Activated gamma-delta T cell treated with anti-CD3 and anti-CD28 coated beads, Interleukin-2, amount 50 U/mL, for 16 hours (primary cell): ENCODE results near the gene HAL.
"Not testable (repeated sequence)": the region's sequence is repeated elsewhere in the genome, so short reads cannot be mapped to it uniquely, and the experiment has no call there.

Source experiments
- DNase-seq: peaks from one replicate; pipeline ENCODE4 v3.0.0-alpha.2; 2020; ENCODE audit warnings: low read depth

HAL gene

DNA sequence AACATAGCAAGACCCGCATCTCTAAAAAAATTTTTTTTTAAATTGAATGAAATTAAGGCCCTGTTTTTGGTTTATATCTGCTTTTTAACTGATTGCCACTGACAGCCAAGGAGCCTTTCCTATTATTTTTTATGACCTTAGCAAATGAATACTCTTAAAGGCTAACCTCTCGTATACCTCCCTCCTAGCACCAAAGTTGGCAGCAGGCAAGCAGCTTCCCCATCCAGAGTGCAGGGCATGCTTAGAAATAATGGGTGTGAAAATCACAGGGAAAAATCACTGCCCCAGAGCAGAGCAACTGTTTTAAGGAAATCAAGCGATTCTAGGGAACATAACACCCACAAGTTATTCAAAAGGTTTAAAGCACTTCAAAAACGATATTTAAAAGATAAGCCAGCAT lies 20.7 kb downstream of the HAL start:
- DNase-seq: no peak

DNA sequence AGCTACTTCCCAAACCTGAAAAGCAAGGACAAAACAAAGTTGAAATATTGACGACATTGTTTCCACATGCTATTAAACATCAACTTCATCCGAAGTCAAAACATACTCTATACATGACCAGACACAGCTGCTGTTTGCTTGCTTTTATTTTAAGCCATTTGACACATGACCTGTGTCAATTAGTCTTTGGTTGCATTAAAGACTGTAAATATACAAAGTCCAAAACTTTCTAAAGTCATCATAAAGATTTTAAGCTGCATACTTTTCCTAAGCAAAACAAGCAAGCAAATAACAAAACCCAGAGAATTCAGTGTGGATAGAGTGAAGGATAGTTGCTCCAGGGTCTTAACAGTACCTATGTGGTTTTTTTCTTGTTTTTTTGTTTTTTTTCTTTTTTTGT lies 21.8 kb downstream of the HAL start:
- DNase-seq: no peak

DNA sequence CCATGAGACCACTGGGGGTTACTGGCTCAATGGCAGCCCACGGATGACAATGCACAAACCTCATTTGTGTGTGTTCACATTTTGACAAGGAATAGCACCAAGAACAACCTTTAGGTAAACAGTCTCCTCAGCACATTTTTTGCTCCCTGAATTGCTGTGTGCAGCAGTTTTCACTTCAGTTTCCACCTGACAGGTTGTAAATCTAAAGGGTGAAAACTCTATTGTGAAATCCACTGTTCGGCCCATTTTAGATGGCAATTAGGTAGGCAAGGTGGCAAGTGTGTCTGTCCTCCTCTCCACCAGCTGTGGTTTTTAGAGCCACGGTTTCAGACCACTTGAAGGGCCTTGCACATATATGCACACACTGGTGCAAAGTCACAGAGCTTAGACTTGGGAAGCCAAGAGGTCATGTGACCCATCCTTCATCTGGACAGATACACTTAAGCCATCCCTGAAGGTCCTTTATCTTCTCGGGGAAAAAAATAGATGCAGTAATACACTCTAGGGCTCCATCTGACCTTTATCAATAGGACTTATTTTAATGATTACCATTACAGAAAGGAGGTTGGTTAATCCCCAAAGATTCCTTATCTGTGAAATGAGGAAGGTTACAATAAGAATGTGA lies 23.2 kb downstream of the HAL start:
- no peak for DNase-seq

DNA sequence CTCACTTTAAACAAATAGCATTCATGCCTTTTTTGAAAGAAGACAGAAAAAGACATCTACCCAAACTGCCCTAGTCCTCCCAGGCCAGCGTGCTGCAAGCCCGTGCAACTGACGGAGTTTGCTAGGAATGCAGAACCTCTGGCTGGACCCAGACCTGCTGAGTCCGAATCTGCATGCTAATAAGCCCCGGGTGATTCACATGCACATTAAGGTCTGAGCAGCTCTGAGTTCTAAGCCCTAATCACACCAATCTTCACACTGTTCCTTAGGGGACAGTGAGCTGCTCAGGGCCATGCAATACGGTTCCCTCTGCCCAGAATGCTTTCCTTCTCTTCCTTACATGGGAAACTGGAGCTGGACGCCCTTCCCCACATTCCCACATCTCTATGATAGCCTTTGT lies 25.2 kb downstream of the HAL start:
- DNase-seq: no peak

- not testable (repeated sequence) for DNase-seq
Observed at GRCh38 chr12:95969116-95969515, 27.0 kb downstream of the HAL start.

GRCh38 chr12:95967301-95967700 lies 28.8 kb downstream of the HAL start:
- DNase-seq: no peak

DNA sequence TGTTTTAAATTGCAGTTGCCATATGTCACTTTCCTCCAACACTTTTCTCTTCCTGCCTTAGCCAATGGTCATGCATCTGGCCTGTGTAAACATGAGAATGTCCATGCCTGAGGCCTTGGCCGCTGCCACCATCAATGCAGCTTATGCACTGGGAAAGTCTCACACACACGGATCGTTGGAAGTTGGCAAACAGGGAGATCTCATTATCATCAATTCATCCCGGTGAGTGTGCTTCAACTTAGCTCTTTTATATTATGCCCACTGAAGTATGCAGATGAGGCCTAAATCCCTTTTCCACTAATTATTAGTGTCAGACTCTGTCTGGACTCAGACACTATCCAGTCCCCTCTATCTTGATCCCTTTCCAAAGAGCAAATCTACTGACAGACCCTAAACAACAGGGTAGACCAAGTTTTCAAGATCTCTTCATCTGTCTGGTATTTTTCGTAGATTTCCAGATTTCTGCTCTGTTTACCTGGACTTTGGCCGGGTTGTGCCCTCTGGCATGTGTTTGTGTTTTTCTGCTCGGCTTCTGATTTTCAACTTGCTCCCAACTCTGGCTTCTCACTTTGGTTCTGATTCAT lies 29.8 kb downstream of the HAL start:
- no peak for DNase-seq

- no peak for DNase-seq
Observed at GRCh38 chr12:95963096-95963495, 33.0 kb downstream of the HAL start.

DNA sequence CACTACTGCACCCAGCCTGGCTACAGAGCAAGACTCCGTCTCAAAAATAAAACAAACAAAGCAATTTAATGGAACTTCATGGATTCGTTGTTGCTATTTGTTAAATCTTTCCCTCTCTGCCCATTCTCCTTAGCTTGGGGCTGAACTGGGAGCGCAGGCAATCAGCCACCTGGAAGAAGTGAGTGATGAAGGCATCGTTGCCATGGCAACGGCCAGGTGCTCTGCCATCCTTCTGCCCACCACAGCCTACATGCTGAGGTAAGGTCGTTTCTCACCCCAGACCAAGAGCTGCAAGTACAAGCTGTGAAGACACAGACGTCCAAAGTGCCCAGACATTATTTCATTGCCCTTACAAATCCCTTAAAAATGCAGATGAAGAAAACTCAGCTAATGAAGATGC lies 33.9 kb downstream of the HAL start:
- no peak for DNase-seq

DNA sequence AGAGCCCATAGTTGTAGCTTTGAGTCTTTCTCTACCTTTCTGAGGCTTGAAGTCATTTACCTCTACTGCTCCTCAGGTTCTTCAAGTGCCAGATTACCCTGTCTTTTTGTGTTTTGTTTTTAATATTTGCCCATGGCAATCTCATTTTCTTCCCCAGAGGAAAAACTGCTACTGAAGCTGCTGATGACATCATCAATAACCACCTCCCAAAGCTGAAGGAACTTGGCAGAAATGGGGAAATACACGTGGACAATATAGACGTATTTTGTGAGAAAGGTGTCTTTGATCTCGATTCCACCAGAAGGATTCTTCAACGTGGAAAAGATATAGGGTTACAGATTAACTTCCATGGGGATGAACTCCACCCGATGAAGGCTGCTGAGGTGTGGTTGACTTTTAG lies 35.9 kb downstream of the HAL start:
- DNase-seq: no peak

GRCh38 chr12:95959107-95959506 lies 37.0 kb downstream of the HAL start:
- DNase-seq: no peak

GRCh38 chr12:95956557-95957145 lies 39.5 kb downstream of the HAL start:
- DNase-seq: no peak

DNA sequence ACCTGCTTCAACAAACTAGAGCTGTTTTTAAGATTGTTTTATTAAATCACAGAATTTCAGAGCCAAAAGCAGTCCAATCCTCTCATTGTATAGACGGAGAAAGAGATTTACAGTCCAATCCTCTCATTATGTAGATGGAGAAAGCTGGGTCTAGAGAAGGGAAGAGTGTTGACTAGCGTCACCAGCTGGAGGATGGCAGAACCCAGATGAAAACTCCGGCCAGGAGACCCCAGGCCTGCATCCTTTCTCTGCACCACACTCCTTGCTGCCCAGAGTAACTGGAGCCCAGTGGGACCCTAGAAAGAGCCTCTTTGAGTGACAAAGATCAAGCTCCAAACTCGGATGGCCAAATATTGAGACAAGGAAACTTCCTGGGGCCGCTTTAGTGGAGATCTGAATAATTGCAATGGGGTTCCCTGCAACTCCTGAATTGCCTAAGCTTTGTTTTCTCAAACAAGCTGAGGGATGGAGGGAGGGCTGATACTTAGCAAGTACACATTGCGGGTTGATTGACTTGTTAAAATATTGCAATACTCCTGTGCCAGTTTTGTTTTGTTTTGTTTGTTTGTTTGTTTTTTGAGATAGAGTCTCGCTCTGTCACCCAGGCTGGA lies 40.5 kb downstream of the HAL start:
- no peak for DNase-seq

GRCh38 chr12:95953000-95953399 lies 43.1 kb downstream of the HAL start:
- DNase-seq: no peak

- no peak for DNase-seq
Observed at GRCh38 chr12:95951515-95951914, 44.6 kb downstream of the HAL start.

DNA sequence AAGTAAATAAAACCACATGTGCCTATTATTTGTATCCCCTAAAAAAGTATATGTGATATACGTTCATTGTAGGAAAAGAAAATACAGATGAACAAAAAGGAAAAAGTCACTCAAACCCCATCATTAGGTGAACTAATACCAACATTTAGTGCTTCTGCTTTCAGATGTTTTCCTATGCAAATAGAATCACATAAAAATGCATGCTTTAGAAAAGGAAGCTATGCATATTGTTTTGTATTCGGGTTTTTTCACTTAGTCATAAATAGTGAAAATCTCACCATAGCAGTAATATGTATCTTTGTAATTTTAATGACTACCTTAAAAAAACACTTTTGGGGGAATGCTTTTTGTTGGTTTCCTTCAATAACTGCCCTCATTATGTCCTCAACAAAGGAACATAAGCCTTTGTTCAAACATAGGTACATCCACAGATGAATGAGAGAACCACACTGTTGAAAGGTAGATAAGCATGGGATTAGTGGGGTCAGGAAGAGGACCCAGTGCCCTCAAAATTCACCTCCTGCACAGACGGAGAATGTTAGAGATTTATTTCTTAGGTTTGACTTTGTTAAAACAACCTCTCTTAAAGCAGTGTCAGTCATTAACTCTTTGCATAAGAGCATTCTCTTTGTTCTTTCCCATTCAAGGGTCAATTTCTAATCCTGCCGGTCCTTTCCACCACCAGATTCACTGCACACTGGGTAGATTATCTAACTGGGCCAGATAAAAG lies 46.5 kb downstream of the HAL start:
- DNase-seq: no peak

DNA sequence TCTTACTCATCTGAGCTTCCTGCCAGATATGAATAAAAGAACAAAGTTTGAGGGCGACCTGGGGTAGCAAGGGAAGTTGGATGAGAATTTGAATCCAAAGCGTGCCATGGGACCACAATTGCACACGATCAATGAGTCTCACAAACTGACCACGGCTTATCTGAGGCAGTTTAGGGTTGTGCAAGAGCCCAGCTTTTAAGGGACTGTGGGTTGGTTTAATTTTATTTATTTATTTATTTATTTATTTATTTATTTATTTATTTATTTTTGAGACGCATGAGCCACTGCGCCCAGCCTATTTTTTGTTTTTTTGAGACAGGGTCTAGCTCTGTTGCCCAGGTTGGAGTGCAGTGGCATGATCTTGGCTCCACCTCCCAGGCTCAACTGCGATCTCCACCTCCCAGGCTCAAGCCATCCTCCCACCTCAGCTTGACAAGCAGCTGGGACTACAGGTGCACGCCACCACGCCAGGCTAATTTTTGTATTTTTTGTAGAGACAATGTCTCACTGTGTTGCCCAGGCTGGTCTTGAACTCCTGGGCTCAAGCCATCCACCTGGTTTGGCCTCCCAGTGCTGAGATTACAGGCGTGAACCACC lies 51.9 kb downstream of the HAL start:
- DNase-seq: no peak

DNA sequence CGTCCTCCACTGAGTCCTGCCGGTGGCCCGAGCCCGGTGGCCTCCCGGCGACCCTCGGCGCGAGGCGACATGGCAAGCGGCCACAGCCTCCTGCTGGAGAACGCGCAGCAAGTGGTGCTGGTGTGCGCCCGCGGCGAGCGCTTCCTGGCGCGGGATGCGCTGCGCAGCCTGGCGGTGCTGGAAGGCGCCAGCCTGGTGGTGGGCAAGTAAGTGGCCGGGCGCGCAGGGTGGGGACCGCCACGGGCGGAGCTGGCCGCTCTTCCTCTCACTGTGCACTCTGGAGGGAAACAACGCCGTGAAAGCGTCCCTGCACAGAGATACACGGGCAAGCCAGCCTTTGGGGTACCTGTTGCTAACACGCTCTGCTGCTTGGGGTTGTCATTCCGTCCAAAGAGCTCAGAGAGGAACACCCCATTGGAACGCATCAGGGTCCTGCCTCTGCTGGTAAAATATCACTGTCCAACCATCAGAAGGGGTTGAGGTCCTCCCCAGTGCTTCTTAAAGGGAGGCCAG lies 52.8 kb downstream of the HAL start, which contains the start of gene AMDHD1:
AMDHD1 (plus strand) TSS at position 2 of the 513 bp plus-strand sequence; CDS start at position 70, 68 bp downstream.
- peak; percentile 41 for DNase-seq

GRCh38 chr12:95942524-95943329 lies 53.4 kb downstream of the HAL start, which contains the start of gene CCDC38:
Gene CCDC38 (minus strand): TSS chr12:95942614. CDS start chr12:95936509, 6,105 bp downstream.
- DNase-seq: peak; percentile 77

DNA sequence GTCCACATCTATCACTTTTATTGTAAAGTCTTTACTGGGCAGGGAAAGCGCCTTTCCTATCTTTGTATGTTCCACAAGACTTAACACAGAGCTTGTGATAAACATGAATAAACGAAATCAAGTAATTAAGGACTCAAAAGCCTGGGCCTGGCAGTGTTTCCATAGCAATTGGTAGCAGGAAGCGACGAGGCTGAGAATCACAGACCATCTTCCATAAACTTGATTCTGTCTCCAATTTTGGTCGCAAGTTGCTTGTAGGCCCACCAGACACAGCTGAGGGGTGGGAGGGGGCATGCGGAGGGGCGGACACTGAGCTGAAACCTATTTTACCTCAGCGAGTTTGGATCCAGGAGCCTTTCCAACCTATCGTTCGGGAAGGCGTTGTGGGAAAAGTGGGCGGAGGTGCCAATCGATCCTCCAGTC lies 54.0 kb downstream of the HAL start:
- no peak for DNase-seq

- DNase-seq: no peak
Observed at GRCh38 chr12:95940514-95940913, 55.6 kb downstream of the HAL start.
